Measurements from ENCODE around the gene RPS6KA5.

The RPS6KA5 gene

GRCh38 chr14:90907178-90907577 lies 153.3 kb downstream of the RPS6KA5 start:
- Histone ChIP-seq H3K4me3 (replicated peaks; ENCODE audit: insufficient read depth, low read length) (no peak overlapping the region), H3K27ac (replicated peaks) (no peak overlapping the region), H3K27me3 (ENCODE audit: insufficient read depth, poor library complexity, severe bottlenecking) (no peaks in the 10 kb centered on the region)
- DNase-seq (ENCODE audit: low read depth in 1 of 2, low spot score in 1 of 2) = no peak
- TF ChIP-seq SPI1 (IDR thresholded peaks at IDR 0.05; ENCODE audit: borderline replicate concordance, low read depth) (no peak), CTCF (IDR thresholded peaks at IDR 0.05; ENCODE audit: insufficient read depth, low read length) (no peak), POLR2AphosphoS5 (IDR thresholded peaks at IDR 0.05; ENCODE audit: low read depth) (no peak), GABPA (IDR thresholded peaks at IDR 0.05; ENCODE audit: low read depth) (no peak)
- TF ChIP-seq, protein P1, sequence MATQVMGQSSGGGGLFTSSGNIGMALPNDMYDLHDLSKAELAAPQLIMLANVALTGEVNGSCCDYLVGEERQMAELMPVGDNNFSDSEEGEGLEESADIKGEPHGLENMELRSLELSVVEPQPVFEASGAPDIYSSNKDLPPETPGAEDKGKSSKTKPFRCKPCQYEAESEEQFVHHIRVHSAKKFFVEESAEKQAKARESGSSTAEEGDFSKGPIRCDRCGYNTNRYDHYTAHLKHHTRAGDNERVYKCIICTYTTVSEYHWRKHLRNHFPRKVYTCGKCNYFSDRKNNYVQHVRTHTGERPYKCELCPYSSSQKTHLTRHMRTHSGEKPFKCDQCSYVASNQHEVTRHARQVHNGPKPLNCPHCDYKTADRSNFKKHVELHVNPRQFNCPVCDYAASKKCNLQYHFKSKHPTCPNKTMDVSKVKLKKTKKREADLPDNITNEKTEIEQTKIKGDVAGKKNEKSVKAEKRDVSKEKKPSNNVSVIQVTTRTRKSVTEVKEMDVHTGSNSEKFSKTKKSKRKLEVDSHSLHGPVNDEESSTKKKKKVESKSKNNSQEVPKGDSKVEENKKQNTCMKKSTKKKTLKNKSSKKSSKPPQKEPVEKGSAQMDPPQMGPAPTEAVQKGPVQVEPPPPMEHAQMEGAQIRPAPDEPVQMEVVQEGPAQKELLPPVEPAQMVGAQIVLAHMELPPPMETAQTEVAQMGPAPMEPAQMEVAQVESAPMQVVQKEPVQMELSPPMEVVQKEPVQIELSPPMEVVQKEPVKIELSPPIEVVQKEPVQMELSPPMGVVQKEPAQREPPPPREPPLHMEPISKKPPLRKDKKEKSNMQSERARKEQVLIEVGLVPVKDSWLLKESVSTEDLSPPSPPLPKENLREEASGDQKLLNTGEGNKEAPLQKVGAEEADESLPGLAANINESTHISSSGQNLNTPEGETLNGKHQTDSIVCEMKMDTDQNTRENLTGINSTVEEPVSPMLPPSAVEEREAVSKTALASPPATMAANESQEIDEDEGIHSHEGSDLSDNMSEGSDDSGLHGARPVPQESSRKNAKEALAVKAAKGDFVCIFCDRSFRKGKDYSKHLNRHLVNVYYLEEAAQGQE (IDR thresholded peaks at IDR 0.05; ENCODE audit: insufficient replicate concordance, low read depth) = no peak

DNA sequence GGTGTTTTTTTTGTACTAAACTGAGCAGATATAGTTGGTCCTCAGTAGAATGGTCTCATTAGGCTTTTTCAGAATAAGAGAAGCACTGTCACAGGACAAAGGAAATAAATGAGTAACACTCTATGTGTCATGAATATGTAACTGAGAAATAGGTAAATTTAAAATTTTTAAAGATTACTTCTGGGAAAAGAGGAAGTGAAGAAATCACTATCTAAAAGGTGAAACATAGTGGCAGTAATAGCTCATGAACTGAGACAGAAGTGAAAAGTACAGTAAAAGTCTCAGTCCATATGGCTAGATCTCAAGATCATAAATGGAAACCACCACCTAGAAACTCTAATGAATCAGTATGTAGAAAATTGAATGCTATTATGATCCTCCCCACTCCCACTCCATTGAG lies 154.9 kb downstream of the RPS6KA5 start:
- DNase-seq (ENCODE audit: low read depth in 1 of 2, low spot score in 1 of 2) = no peak
- H3K27ac ChIP-seq (replicated peaks) = no peak overlapping the region
- H3K27me3 ChIP-seq (ENCODE audit: insufficient read depth, poor library complexity, severe bottlenecking) = no peaks in the 10 kb centered on the region
- no peak overlapping the region for H3K4me3 ChIP-seq (replicated peaks; ENCODE audit: insufficient read depth, low read length)
- peak; percentile 66; the same call in 1 of the 2 replicates for TF ChIP-seq SPI1 (IDR thresholded peaks at IDR 0.05; ENCODE audit: borderline replicate concordance, low read depth)
- TF ChIP-seq, protein P1 (IDR thresholded peaks at IDR 0.05; ENCODE audit: insufficient replicate concordance, low read depth) = no peak

DNA sequence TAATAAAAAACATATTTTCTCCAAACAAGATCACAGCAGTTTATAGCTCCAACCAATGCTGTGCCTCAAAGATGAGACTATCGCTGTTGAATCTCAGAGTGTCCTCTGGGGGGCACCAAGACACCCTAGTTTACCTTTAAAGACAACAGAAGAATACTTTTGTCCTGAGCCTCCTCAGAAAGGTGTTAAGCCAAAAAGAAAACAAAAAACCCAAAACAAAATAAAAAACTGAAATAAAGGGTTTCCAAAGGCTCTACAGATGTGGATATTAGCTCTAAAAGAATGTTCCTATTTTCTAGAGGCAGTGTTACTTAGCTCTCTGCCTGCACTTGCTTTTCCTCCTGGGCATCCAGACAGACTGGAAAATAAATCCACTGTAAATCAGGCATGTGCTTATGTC lies 157.3 kb downstream of the RPS6KA5 start:
- no peak for TF ChIP-seq SPI1 (IDR thresholded peaks at IDR 0.05; ENCODE audit: borderline replicate concordance, low read depth)
- TF ChIP-seq, protein P1 (IDR thresholded peaks at IDR 0.05; ENCODE audit: insufficient replicate concordance, low read depth) = no peak
- peak; percentile 61 for TF ChIP-seq CTCF (IDR thresholded peaks at IDR 0.05; ENCODE audit: insufficient read depth, low read length)
- no peak for TF ChIP-seq POLR2AphosphoS5 (IDR thresholded peaks at IDR 0.05; ENCODE audit: low read depth)
- TF ChIP-seq GABPA (IDR thresholded peaks at IDR 0.05; ENCODE audit: low read depth) = no peak
- DNase-seq (ENCODE audit: low read depth in 1 of 2, low spot score in 1 of 2) = peak; percentile 12 to 65
- Histone ChIP-seq H3K27me3 (ENCODE audit: insufficient read depth, poor library complexity, severe bottlenecking) (no peaks in the 10 kb centered on the region), H3K4me3 (replicated peaks; ENCODE audit: insufficient read depth, low read length) (no peak overlapping the region), H3K27ac (replicated peaks) (no peak overlapping the region)

All from HL-60 (cell line).